GM18861 (cell line): Measurements from ENCODE around the gene P2RY6.
A peak's percentile ranks its signal among the peaks of the same experiment; 100 is the strongest.

ENCODE experiments used
- ATAC-seq: cut with Tn5 transposase; IDR thresholded peaks from one replicate; pipeline ENCODE4 v1.9.1; 2021; ENCODE audit not compliant: unreplicated experiment

The P2RY6 gene

GRCh38 chr11:73295241-73295995 is 23.3 kb downstream of the P2RY6 start:
- no peak for ATAC-seq

- no peak for ATAC-seq
Measured at GRCh38 chr11:73295996-73296318, 23.8 kb downstream of the P2RY6 start.

- ATAC-seq: no peak
Measured at GRCh38 chr11:73296501-73297230, 24.5 kb downstream of the P2RY6 start.

- ATAC-seq: no peak
Measured at GRCh38 chr11:73297231-73297590, 25.1 kb downstream of the P2RY6 start.

GRCh38 chr11:73297702-73298101 is 25.6 kb downstream of the P2RY6 start:
- ATAC-seq: no peak

GRCh38 chr11:73298233-73298632 is 26.1 kb downstream of the P2RY6 start:
- no peak for ATAC-seq

GRCh38 chr11:73299751-73300150 is 27.6 kb downstream of the P2RY6 start:
- no peak for ATAC-seq

GRCh38 chr11:73306069-73306841 is 34.1 kb downstream of the P2RY6 start:
- no peak for ATAC-seq

- ATAC-seq: no peak
Measured at GRCh38 chr11:73306977-73307322, 34.8 kb downstream of the P2RY6 start.

- ATAC-seq: peak; percentile 44
Measured at GRCh38 chr11:73307323-73308002, 35.3 kb downstream of the P2RY6 start.

- ATAC-seq: peak; percentile 20
Measured at GRCh38 chr11:73308003-73308960, 36.1 kb downstream of the P2RY6 start, which contains the start of gene ARHGEF17. Gene ARHGEF17, plus strand, starts transcription at chr11:73308276. Its CDS starts 363 bp downstream, at chr11:73308639.

- no peak for ATAC-seq
Measured at GRCh38 chr11:73308961-73309919, 37.1 kb downstream of the P2RY6 start.

GRCh38 chr11:73310076-73310475 is 37.9 kb downstream of the P2RY6 start:
- no peak for ATAC-seq

GRCh38 chr11:73310661-73311393 is 38.7 kb downstream of the P2RY6 start:
- ATAC-seq: no peak

GRCh38 chr11:73311394-73311869 is 39.3 kb downstream of the P2RY6 start:
- no peak for ATAC-seq

GRCh38 chr11:73312036-73312435 is 39.9 kb downstream of the P2RY6 start:
- no peak for ATAC-seq

GRCh38 chr11:73312851-73313327 is 40.8 kb downstream of the P2RY6 start:
- ATAC-seq: no peak

GRCh38 chr11:73313652-73314051 is 41.5 kb downstream of the P2RY6 start:
- no peak for ATAC-seq
